Testis (tissue), 2 donors: ENCODE measurements around the gene DRC3.

Experiments
- POLR2A ChIP-seq: fragments of 450-650 bp; IDR thresholded peaks from one replicate; pipeline ENCODE4 v1.6.1; 2017; ENCODE audit warnings: antibody characterized with exemption, mild to moderate bottlenecking, moderate library complexity
- TF ChIP-seq, protein P1 (sequence below), 3 experiments: fragments of 450-650 bp in 2 of 3; fragments of 200-600 bp in 1 of 3; sonication (generic) in 1 of 3; IDR thresholded peaks; one replicate each; pipeline ENCODE4 v1.5.1; 2016 to 2019; ENCODE audit warnings: antibody characterized with exemption in 3 of 3, mild to moderate bottlenecking in 2 of 3, moderate library complexity in 1 of 3

DNA sequence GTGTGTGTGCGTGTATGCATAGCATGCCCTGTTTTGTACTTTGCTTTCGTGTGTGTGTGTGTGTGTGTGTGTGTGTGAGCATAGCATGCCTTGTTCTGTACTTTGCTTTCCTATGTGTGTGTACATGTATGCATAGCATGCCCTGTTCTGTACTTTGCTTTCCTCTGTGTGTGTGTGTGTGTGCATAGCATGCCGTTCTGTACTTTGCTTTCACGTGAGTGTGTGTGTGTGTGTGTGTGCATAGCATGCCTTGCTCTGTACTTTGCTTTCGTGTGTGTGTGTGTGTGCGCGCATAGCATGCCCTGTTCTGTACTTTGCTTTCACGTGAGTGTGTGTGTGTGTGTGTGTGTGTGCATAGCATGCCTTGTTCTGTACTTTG is 27.4 kb downstream of the DRC3 start:
- TF ChIP-seq, protein P1, sequence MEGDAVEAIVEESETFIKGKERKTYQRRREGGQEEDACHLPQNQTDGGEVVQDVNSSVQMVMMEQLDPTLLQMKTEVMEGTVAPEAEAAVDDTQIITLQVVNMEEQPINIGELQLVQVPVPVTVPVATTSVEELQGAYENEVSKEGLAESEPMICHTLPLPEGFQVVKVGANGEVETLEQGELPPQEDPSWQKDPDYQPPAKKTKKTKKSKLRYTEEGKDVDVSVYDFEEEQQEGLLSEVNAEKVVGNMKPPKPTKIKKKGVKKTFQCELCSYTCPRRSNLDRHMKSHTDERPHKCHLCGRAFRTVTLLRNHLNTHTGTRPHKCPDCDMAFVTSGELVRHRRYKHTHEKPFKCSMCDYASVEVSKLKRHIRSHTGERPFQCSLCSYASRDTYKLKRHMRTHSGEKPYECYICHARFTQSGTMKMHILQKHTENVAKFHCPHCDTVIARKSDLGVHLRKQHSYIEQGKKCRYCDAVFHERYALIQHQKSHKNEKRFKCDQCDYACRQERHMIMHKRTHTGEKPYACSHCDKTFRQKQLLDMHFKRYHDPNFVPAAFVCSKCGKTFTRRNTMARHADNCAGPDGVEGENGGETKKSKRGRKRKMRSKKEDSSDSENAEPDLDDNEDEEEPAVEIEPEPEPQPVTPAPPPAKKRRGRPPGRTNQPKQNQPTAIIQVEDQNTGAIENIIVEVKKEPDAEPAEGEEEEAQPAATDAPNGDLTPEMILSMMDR (IDR thresholded peaks at IDR 0.05) = no peak
- TF ChIP-seq POLR2A = no peak
